GM19452 (cell line): ENCODE data around the gene C19orf73.

Experiments
- ATAC-seq: cut with Tn5 transposase; IDR thresholded peaks from one replicate; pipeline ENCODE4 v1.9.1; 2021; ENCODE audit not compliant: unreplicated experiment

Gene C19orf73

GRCh38 chr19:49070416-49070815, 48.5 kb downstream of the C19orf73 start:
- no peak for ATAC-seq

DNA sequence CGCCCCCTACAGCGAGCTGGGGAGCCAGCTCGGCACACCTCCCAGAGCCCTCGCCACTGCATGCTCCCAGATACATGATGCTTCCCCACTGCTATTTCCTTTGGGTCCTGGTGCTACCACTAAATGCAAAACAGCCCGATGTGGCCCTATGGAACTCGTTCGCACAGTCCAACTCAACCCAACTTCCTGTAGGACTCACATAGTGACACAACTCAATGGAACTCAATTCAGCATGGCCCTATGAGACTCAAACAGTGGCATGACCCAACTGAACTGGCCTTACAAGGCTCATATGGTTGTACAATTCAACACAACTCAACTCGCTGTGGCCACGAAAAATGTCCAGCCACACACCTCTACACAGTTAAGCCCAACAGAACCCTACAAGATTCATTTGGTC, 49.9 kb downstream of the C19orf73 start:
- ATAC-seq = no peak
